Bone marrow (tissue), 2 donors: ENCODE measurements around the gene ACTBL2.

Experiments
- DNase-seq, 2 donors: peaks; one replicate each; lab custom pipeline; 2025; lab: John Stamatoyannopoulos, UW

The ACTBL2 gene

GRCh38 chr5:57448751-57449150, 33.9 kb downstream of the ACTBL2 start:
- DNase-seq = no peak

- no peak for DNase-seq
These were observed 34.3 kb downstream of the ACTBL2 start for GRCh38 chr5:57448287-57448686.

GRCh38 chr5:57447658-57448057, 35.0 kb downstream of the ACTBL2 start:
- no peak for DNase-seq

GRCh38 chr5:57446966-57447365, 35.6 kb downstream of the ACTBL2 start:
- DNase-seq = no peak

GRCh38 chr5:57445705-57446037, 36.9 kb downstream of the ACTBL2 start:
- DNase-seq = no peak

GRCh38 chr5:57445006-57445704, 37.5 kb downstream of the ACTBL2 start:
- no peak for DNase-seq

GRCh38 chr5:57442080-57442839, 40.4 kb downstream of the ACTBL2 start:
- no peak for DNase-seq

- DNase-seq = no peak
These were observed 41.1 kb downstream of the ACTBL2 start for GRCh38 chr5:57441557-57441956.

GRCh38 chr5:57439601-57440000, 43.0 kb downstream of the ACTBL2 start:
- no peak for DNase-seq

GRCh38 chr5:57437976-57438805, 44.4 kb downstream of the ACTBL2 start:
- DNase-seq = no peak

- DNase-seq = no peak
These were observed 46.0 kb downstream of the ACTBL2 start for GRCh38 chr5:57436586-57436985.

- DNase-seq = no peak
These were observed 46.9 kb downstream of the ACTBL2 start for GRCh38 chr5:57435701-57436134.

- no peak for DNase-seq
These were observed 47.9 kb downstream of the ACTBL2 start for GRCh38 chr5:57434683-57435082.

GRCh38 chr5:57434227-57434640, 48.4 kb downstream of the ACTBL2 start:
- no peak for DNase-seq

GRCh38 chr5:57432876-57433275, 49.7 kb downstream of the ACTBL2 start:
- DNase-seq = no peak

GRCh38 chr5:57431759-57432158, 50.9 kb downstream of the ACTBL2 start:
- no peak for DNase-seq
